IPS-18c (cell line): ENCODE measurements around the gene SVOP.
"Not testable (repeated sequence)": the region's sequence is repeated elsewhere in the genome, so short reads cannot be mapped to it uniquely, and the experiment has no call there.

Experiments
- H3K4me3 ChIP-seq: 2 replicates; pipeline ENCODE4 v1.7.0; 2013; ENCODE audit warnings: low read depth, mild to moderate bottlenecking, low read length, moderate library complexity; ENCODE audit not compliant: insufficient read depth
- H3K9me3 ChIP-seq: one replicate; pipeline ENCODE4 v1.6.1; 2013; ENCODE audit warnings: mild to moderate bottlenecking, low read length, moderate library complexity; ENCODE audit not compliant: control insufficient read depth, insufficient read depth

Gene SVOP

GRCh38 chr12:108990103-108990502 lies 30.8 kb downstream of the SVOP start:
- not testable (repeated sequence) for H3K4me3 ChIP-seq, H3K9me3 ChIP-seq

- Histone ChIP-seq H3K9me3 (no peaks in the 10 kb centered on the region), H3K4me3 (no peak overlapping the region)
Observed at GRCh38 chr12:108989376-108989775, 31.5 kb downstream of the SVOP start.

GRCh38 chr12:108985750-108986149 lies 35.1 kb downstream of the SVOP start:
- Histone ChIP-seq H3K9me3 (peaks cover 2% of the 10 kb centered on the region), H3K4me3 (no peak overlapping the region)

- H3K9me3 ChIP-seq: peaks cover 2% of the 10 kb centered on the region
Observed at GRCh38 chr12:108983227-108983626, 37.6 kb downstream of the SVOP start.

GRCh38 chr12:108982621-108983219 lies 38.1 kb downstream of the SVOP start:
- Histone ChIP-seq H3K9me3 (peaks cover 2% of the 10 kb centered on the region), H3K4me3 (no peak overlapping the region)

More at GRCh38 chr12:108983227-108983626, 37.6 kb downstream of the SVOP start:
- H3K4me3 ChIP-seq: no peak overlapping the region

- Histone ChIP-seq H3K9me3 (peaks cover 2% of the 10 kb centered on the region), H3K4me3 (no peak overlapping the region)
Observed at GRCh38 chr12:108981835-108982234, 39.0 kb downstream of the SVOP start.

- no peak overlapping the region for H3K4me3 ChIP-seq
- peaks cover 2% of the 10 kb centered on the region for H3K9me3 ChIP-seq
Observed at GRCh38 chr12:108980831-108981618, 39.8 kb downstream of the SVOP start.

DNA sequence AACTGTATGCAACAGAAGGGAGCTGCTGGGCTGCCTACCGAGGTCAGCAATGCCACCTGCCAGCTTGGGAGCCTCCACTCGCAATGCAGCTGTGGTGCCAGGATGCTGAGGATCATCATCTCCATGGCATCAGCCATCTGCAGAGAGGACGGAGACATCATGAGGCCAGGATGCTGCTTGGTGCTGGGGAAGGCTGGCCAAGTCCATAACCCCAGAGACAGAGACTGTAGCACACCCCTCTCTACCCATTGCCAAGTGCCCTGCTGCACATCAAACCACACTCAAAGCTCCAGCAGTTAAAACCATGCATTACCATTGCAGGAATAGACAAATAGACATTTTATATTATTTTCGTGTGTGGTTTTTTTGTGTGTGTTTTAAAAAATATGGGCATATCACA lies 43.5 kb downstream of the SVOP start:
- Histone ChIP-seq H3K9me3 (no peaks in the 10 kb centered on the region), H3K4me3 (no peak overlapping the region)

GRCh38 chr12:108975024-108975593 lies 45.8 kb downstream of the SVOP start:
- Histone ChIP-seq H3K9me3 (no peaks in the 10 kb centered on the region), H3K4me3 (no peak overlapping the region)

DNA sequence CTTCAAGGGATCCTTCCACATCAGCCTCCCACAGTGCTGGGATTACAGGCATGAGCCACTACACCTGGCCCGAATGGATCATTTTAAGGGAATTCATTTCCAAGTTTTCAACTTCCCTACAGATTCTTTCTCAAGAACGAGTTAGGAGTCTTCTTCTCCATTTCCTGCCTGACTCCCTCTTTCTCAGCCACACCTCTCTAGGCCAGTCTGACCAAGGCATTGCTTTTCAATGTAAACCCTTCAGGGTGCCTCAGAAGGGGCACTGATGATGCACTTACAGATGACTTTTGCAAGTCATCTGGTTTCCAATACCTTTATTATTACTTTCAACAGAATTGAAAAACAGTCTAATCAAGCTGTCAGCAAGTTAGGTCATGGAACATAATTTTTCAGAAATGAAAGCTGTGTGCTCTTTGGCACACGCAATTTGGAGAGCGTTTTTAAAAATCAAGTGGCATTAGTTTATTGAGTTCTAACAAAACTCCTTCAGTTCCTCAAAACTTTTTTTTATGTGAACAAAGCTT lies 47.2 kb downstream of the SVOP start:
- no peaks in the 10 kb centered on the region for H3K9me3 ChIP-seq
- no peak overlapping the region for H3K4me3 ChIP-seq

GRCh38 chr12:108972358-108972757 lies 48.5 kb downstream of the SVOP start:
- Histone ChIP-seq H3K9me3 (no peaks in the 10 kb centered on the region), H3K4me3 (no peak overlapping the region)

DNA sequence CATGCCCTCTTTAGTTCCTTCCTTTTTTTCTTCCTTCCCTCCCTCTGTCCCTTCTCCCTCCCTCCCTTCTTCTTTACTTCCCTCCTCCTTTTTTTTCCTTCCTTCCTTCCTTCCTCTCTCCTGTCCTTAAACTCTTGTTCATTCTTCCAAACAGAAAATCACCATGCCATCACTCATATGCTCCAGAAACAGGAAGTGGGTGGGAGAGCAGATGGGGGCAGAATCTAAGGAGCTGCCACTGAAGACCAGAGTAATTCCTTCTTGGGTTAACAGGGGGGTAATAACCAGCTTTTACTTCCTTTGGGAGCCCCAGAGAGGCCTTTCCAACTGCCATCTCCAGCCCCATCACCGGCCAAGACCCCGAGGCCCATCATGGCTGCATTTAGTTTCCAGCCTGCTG lies 51.2 kb downstream of the SVOP start:
- Histone ChIP-seq H3K4me3 (no peak overlapping the region), H3K9me3 (no peaks in the 10 kb centered on the region)

- Histone ChIP-seq H3K4me3 (no peak overlapping the region), H3K9me3 (no peaks in the 10 kb centered on the region)
Observed at GRCh38 chr12:108967869-108968540, 52.9 kb downstream of the SVOP start.

- no peak overlapping the region for H3K4me3 ChIP-seq
- no peaks in the 10 kb centered on the region for H3K9me3 ChIP-seq
Observed at GRCh38 chr12:108966378-108967151, 54.3 kb downstream of the SVOP start.

- Histone ChIP-seq H3K9me3 (no peaks in the 10 kb centered on the region), H3K4me3 (no peak overlapping the region)
Observed at GRCh38 chr12:108965886-108966285, 55.0 kb downstream of the SVOP start.

DNA sequence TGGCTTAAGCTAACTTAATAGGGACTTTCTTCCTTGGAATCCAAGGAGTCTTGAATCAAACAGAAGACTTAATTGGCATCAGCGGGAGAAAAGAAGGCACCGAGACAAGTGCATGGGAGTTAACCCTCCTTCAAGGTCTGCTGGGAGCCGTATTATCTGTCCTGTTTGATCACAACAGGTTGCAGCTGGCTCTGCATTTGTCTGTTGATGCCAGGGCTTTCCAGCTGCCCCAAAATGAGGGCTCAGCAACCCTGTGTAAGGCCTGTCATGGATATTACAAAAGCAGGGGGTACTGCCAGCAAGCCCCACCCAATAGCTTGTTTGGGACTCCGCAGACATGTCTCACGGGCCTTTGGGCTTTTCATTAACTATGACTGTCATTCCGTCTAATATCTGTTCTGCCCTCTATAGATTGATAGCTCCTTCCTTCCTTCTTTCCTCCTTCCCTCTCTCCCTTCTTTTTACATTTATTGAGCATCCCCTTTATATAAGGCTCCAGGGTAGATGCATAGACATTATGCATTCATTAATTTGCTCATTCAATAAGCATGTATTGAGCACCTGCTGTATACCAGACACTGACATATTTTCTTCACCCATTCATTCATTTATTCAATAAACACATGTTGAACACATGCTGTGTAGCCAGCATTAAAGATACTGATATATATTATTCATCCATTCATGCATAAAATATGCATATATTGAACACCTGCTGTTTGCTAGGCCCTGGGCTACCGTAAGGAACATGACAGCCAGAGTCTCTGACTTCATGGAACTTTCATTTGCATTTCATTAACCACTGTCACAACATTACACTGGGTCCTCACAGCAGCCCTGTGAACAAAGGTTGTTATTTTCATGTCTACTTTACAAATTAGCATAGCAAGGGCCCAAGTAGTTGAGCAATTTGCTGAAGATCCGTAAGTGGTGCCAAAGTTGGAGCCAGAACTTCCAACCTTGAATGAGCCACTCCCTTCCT lies 56.2 kb downstream of the SVOP start:
- Histone ChIP-seq H3K9me3 (no peaks in the 10 kb centered on the region), H3K4me3 (no peak overlapping the region)
